K562 treated with DMSO at 1 percent for 24 hours (cell line): Measurements from ENCODE around the gene KDM4E. TPM values are rescaled to one million over a fixed set of nuclear protein-coding genes. Genes with fewer than 3 reads are reported as not detected.

Source experiments
- total RNA-seq: library from RNA; unstranded; fragments of 300-600 nt; gene quantifications from 2 replicates; pipeline ENCODE4 v1.2.3, GENCODE V29; 2022; ENCODE audit warnings: low read depth; ENCODE audit not compliant: insufficient read depth

The KDM4E gene
- not detected in 2 replicates for total RNA-seq

DNA sequence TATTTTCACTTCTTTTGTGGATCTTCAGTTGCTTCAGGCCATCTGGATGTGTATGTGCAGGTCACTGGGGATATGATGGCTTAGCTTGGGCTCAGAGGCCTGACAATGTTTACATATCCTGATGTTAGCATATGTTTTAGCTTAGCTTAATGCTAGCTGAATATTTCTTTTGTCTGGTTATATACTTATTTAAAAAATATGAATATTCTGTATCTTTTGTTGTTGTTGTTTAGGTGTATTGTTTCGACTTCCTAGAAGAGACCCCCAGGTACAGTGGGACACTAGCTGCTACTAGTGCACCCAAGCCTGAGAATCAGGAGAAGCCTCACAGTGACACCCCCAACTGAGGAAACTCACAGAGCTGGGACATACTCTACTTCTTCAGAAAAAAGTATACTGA is at the start of gene KDM4E:
TSS of gene KDM4E (plus strand) at position 301 of the 400 bp plus-strand sequence. CDS start 300 bp downstream, outside the sequence.

DNA sequence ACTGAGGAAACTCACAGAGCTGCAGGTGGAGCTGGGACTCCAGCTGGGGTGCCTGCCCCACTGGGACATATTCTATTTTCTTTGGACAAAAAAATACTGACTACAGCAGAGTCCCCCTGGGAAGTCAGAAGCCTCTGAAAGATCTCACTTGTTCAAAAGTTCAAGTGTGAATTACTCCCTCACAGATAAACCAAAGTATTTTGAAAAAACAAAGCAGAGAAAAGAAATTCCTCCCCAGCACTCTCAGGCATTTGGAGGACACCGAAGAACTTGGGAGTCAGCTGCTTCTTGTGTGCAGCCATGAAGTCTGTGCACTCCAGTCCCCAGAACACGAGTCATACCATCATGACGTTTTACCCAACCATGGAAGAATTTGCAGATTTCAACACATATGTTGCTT is 24.1 kb downstream of the KDM4E start, which contains the start of gene KDM4F:
TSS of gene KDM4F (plus strand) at position 301 of the 400 bp plus-strand sequence.

DNA sequence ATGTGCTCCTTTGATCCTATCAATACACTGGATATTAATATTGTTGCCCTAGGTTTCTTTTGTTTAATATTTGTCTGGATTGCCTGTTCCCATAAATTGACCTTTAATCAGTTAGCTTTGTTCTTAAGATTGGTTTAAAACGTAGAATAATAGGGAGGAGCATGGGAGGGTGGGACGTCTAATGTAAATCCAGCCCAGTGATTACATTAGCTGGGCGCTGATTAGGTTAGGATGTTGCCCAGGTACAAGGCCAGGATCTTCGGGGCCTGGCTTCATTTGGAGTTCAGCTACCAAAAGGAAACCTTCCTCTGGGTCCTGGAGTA is 41.6 kb downstream of the KDM4E start, which contains the start of gene SRSF8:
TSS of gene SRSF8 (plus strand) at position 204 of the 323 bp plus-strand sequence. CDS start 308 bp downstream, outside the sequence.

Other genes with a start within 250 kb of the KDM4E start
- 30.6 and 36.3 TPM in 2 replicates for gene CWC15, start 51.7 kb upstream of the KDM4E start, total RNA-seq
- gene KDM4D, start 51.5 kb upstream of the KDM4E start, total RNA-seq = 1.6 and 2.2 TPM in 2 replicates
- not detected in 2 replicates for gene KDM4F, start 24.2 kb downstream of the KDM4E start, total RNA-seq
- gene SRSF8, start 41.7 kb downstream of the KDM4E start, total RNA-seq = 22.0 and 23.8 TPM in 2 replicates
- gene ENDOD1, start 64.6 kb downstream of the KDM4E start, total RNA-seq = 6.9 and 7.6 TPM in 2 replicates
- 2.2 and 3.9 TPM in 2 replicates for gene SESN3, start 205.9 kb downstream of the KDM4E start, total RNA-seq